GM12891 (cell line): ENCODE data around the gene PRELID1.

ENCODE experiments used
- PAX5 ChIP-seq: IDR thresholded peaks from 2 replicates; pipeline ENCODE4 v1.6.1; 2011; ENCODE audit warnings: low read length, moderate library complexity, mild to moderate bottlenecking; ENCODE audit not compliant: insufficient read depth, severe bottlenecking
- POLR2A ChIP-seq: IDR thresholded peaks from 2 replicates; pipeline ENCODE4 v1.6.1; 2011; ENCODE audit warnings: low read depth, low read length, control low read depth
- POLR2AphosphoS5 ChIP-seq: IDR thresholded peaks from 2 replicates; pipeline ENCODE4 v1.6.1; 2011; ENCODE audit warnings: low read depth, low read length, control low read depth
- SPI1 ChIP-seq: IDR thresholded peaks from 2 replicates; pipeline ENCODE4 v1.6.1; 2011; ENCODE audit warnings: low read depth, low read length, control low read depth
- TAF1 ChIP-seq: IDR thresholded peaks from 2 replicates; pipeline ENCODE4 v1.6.1; 2011; ENCODE audit warnings: low read depth, low read length, control low read depth

DNA sequence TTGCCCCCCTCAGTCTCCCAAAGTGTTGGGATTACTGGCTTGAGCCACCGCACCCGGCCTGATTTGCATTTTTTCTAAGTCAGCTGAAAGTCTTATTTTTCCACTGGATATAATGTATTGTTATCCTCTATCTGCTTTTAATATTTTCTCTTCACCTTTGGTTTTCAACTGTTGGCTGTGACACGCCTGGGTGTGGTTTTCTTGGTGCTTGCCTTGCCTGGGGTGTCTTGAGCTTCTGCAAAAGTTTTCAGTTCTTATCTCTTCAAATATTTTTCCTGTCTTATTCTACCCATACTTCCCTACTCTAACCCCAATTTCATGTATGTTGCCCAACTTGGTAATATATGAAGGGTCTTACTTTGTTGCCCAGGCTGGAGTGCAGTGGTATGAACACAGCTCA, 12.4 kb downstream of the PRELID1 start:
- no peak for TF ChIP-seq TAF1
- TF ChIP-seq POLR2AphosphoS5: no peak
- TF ChIP-seq POLR2A: no peak
- TF ChIP-seq PAX5: no peak
- TF ChIP-seq SPI1: no peak
